Thyroid gland (tissue), 4 donors: ENCODE results near the gene LILRB5.
"Not testable (repeated sequence)": the region's sequence is repeated elsewhere in the genome, so short reads cannot be mapped to it uniquely, and the experiment has no call there.

Experiments used
- POLR2A ChIP-seq, 2 donors: fragments of 450-650 bp; IDR thresholded peaks; one replicate each; pipeline ENCODE4 v1.6.1; 2017; ENCODE audit warnings: antibody characterized with exemption in 2 of 2, mild to moderate bottlenecking in 2 of 2, moderate library complexity in 1 of 2
- TF ChIP-seq, protein P1 (sequence below), 6 experiments: fragments of 200-600 bp in 3 of 6; fragments of 450-650 bp in 3 of 6; sonication (generic) in 3 of 6; IDR thresholded peaks; one replicate each; pipeline ENCODE4 v1.5.1; 2016 to 2019; ENCODE audit warnings: antibody characterized with exemption in 6 of 6, mild to moderate bottlenecking in 2 of 6, inconsistent platforms in 1 of 6, moderate library complexity in 1 of 6

DNA sequence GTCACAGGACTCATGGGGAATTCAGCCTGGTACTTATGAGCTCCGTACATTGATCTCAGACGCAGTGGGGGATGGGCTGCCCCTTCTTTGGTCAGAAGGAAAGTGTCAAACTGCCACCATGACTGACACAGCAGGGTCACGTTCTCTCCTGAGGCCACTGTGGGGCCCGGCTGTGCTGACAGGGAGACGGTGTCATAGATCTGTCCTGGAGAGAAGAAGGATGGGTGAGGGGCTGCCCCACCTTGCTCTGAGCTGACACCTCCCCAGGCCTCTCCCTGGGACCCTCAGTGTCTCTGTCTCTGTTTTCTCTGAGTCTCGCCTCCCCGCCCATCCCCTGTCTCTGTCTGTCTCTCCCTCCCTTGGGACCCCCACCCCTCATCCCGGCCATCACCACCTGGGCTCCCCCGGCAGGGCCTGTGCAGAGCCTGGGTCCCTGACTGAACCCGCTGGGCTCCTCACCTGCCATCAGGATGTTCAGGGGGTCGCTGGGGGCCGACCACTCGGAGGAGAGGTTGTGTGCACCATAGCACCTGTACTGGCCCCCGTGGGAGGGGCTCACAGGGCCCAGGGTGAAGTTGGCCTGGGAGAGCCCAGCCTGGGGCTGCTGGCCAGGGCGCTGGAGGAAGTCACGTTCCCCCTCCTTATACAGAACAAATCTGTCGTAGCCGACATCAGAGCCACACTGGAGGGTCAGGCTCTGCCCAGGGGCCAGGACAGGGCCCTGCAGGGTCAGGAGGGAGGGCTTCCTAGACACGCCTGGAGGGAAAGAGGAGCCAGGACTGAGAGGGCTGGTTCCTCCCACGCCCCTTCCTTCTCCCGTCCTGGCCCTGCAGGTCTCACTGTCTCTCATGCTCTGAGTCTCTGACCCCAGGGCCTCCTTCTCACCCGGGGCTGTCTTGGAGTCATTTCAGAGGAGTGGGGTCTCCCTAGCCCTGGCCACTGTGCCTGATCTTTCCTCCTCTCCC, 16.4 kb downstream of the LILRB5 start:
- TF ChIP-seq, protein P1, sequence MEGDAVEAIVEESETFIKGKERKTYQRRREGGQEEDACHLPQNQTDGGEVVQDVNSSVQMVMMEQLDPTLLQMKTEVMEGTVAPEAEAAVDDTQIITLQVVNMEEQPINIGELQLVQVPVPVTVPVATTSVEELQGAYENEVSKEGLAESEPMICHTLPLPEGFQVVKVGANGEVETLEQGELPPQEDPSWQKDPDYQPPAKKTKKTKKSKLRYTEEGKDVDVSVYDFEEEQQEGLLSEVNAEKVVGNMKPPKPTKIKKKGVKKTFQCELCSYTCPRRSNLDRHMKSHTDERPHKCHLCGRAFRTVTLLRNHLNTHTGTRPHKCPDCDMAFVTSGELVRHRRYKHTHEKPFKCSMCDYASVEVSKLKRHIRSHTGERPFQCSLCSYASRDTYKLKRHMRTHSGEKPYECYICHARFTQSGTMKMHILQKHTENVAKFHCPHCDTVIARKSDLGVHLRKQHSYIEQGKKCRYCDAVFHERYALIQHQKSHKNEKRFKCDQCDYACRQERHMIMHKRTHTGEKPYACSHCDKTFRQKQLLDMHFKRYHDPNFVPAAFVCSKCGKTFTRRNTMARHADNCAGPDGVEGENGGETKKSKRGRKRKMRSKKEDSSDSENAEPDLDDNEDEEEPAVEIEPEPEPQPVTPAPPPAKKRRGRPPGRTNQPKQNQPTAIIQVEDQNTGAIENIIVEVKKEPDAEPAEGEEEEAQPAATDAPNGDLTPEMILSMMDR (IDR thresholded peaks at IDR 0.05) = not testable (repeated sequence)
- TF ChIP-seq POLR2A (IDR thresholded peaks at IDR 0.05) = not testable (repeated sequence)
